ENCODE measurements around the gene PIGW.

Gene PIGW

DNA sequence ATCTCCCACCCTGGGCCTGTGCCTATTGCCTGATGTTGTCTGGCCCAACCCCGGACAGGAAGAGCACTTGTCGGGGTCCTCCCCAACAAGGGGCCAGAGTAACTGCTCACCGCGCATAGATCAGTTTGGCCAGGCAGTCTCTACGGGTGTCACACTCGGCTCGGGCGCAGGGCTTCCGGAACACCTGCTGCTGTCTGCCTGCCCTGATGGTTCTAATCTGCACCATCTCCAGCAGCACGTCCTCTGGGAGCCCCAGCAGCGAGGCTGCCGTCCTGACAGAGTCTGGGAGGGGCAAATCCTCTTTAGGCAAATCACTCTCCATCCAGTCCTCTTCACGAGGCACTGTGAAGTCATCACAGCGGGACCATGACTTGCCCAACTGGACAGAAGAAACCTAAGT, 24.2 kb upstream of the PIGW start:
- H3K27ac ChIP-seq (ENCODE audit: low read length) = no peak overlapping the region
- H3K36me3 ChIP-seq (ENCODE audit: control insufficient read depth in 1 of 2, insufficient read depth in 2 of 2, low read length in 2 of 2) = peaks cover 11 to 23% of the 10 kb centered on the region in 2 donors
- H3K27me3 ChIP-seq (ENCODE audit: low read depth, low read length) = no peaks in the 10 kb centered on the region
- no peak overlapping the region for H3K4me3 ChIP-seq (ENCODE audit: low read depth in 1 of 2, low read length in 2 of 2)
- no peaks in the 10 kb centered on the region for H3K9me3 ChIP-seq (ENCODE audit: control insufficient read depth in 1 of 2, low read length in 2 of 2)
- no peaks in the 10 kb centered on the region for H3K4me1 ChIP-seq (ENCODE audit: control insufficient read depth in 1 of 2, insufficient read depth in 2 of 2, low read length in 2 of 2)

DNA sequence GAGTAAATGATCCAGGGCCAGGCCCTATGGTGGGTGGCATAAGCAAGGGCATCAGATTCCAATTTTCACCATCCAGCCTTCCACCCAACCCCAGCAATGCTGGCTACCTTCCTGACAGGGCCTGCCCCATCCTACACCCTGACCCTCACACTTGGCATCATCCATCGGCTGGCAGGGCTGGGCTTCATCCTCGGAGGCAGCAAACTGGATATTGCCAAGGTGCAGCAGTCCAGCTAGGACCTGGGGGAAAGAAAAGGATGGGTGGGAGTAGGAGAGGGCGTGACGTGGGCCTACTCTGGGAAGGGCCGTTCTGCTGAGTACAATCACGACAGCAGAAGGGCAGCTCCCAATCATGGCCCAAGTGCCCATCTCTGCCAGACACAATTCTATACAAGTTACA, 23.6 kb upstream of the PIGW start:
- Histone ChIP-seq H3K4me1 (ENCODE audit: control insufficient read depth in 1 of 2, insufficient read depth in 2 of 2, low read length in 2 of 2) (no peaks in the 10 kb centered on the region), H3K27ac (ENCODE audit: low read length) (no peak overlapping the region), H3K9me3 (ENCODE audit: control insufficient read depth in 1 of 2, low read length in 2 of 2) (no peaks in the 10 kb centered on the region), H3K27me3 (ENCODE audit: low read depth, low read length) (no peaks in the 10 kb centered on the region), H3K36me3 (ENCODE audit: control insufficient read depth in 1 of 2, insufficient read depth in 2 of 2, low read length in 2 of 2) (peaks cover 11 to 25% of the 10 kb centered on the region in 2 donors), H3K4me3 (ENCODE audit: low read depth in 1 of 2, low read length in 2 of 2) (no peak overlapping the region)

- Histone ChIP-seq H3K27ac (ENCODE audit: low read length) (no peak overlapping the region), H3K4me3 (ENCODE audit: low read depth in 1 of 2, low read length in 2 of 2) (no peak overlapping the region), H3K36me3 (ENCODE audit: control insufficient read depth in 1 of 2, insufficient read depth in 2 of 2, low read length in 2 of 2) (peaks cover 11 to 14% of the 10 kb centered on the region in 2 donors), H3K9me3 (ENCODE audit: control insufficient read depth in 1 of 2, low read length in 2 of 2) (no peaks in the 10 kb centered on the region), H3K4me1 (ENCODE audit: control insufficient read depth in 1 of 2, insufficient read depth in 2 of 2, low read length in 2 of 2) (no peaks in the 10 kb centered on the region), H3K27me3 (ENCODE audit: low read depth, low read length) (no peaks in the 10 kb centered on the region)
Measured at GRCh38 chr17:36512641-36513040, 22.1 kb upstream of the PIGW start.

- Histone ChIP-seq H3K4me1 (ENCODE audit: control insufficient read depth in 1 of 2, insufficient read depth in 2 of 2, low read length in 2 of 2) (no peaks in the 10 kb centered on the region), H3K27ac (ENCODE audit: low read length) (no peak overlapping the region), H3K36me3 (ENCODE audit: control insufficient read depth in 1 of 2, insufficient read depth in 2 of 2, low read length in 2 of 2) (peaks cover 11 to 15% of the 10 kb centered on the region in 2 donors), H3K9me3 (ENCODE audit: control insufficient read depth in 1 of 2, low read length in 2 of 2) (no peaks in the 10 kb centered on the region), H3K27me3 (ENCODE audit: low read depth, low read length) (no peaks in the 10 kb centered on the region), H3K4me3 (ENCODE audit: low read depth in 1 of 2, low read length in 2 of 2) (no peak overlapping the region)
Measured at GRCh38 chr17:36514856-36515255, 19.9 kb upstream of the PIGW start.

DNA sequence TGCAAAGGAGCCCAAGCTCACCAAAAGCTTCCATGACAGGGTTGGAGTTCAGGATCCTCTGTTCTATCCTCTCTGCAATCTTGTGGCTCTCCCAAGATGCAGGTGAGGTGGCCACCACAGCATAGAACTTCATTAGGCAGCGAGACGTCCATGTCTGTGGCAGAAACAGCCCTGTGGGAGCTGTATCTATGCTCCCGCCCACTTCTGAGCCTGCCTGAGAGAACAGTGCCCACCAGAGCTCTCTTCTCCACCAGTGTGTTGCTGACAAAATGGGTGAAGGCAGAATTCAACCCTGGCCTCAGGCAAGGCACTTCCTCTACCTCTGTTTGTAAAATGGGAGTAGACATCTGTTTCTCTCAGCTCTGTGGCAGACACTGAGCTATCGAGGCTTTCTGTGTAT, 18.9 kb upstream of the PIGW start:
- H3K9me3 ChIP-seq (ENCODE audit: control insufficient read depth in 1 of 2, low read length in 2 of 2) = no peaks in the 10 kb centered on the region
- no peaks in the 10 kb centered on the region for H3K27me3 ChIP-seq (ENCODE audit: low read depth, low read length)
- peaks cover 11 to 15% of the 10 kb centered on the region in 2 donors for H3K36me3 ChIP-seq (ENCODE audit: control insufficient read depth in 1 of 2, insufficient read depth in 2 of 2, low read length in 2 of 2)
- no peaks in the 10 kb centered on the region for H3K4me1 ChIP-seq (ENCODE audit: control insufficient read depth in 1 of 2, insufficient read depth in 2 of 2, low read length in 2 of 2)
- H3K4me3 ChIP-seq (ENCODE audit: low read depth in 1 of 2, low read length in 2 of 2) = no peak overlapping the region
- H3K27ac ChIP-seq (ENCODE audit: low read length) = no peak overlapping the region

GRCh38 chr17:36523113-36523512, 11.7 kb upstream of the PIGW start:
- no peak overlapping the region for H3K27ac ChIP-seq (ENCODE audit: low read length)
- H3K27me3 ChIP-seq (ENCODE audit: low read depth, low read length) = no peaks in the 10 kb centered on the region
- H3K36me3 ChIP-seq (ENCODE audit: control insufficient read depth in 1 of 2, insufficient read depth in 2 of 2, low read length in 2 of 2) = peaks cover 34 to 45% of the 10 kb centered on the region in 2 donors
- no peaks in the 10 kb centered on the region for H3K9me3 ChIP-seq (ENCODE audit: control insufficient read depth in 1 of 2, low read length in 2 of 2)
- H3K4me1 ChIP-seq (ENCODE audit: control insufficient read depth in 1 of 2, insufficient read depth in 2 of 2, low read length in 2 of 2) = no peaks in the 10 kb centered on the region
- no peak overlapping the region for H3K4me3 ChIP-seq (ENCODE audit: low read depth in 1 of 2, low read length in 2 of 2)

DNA sequence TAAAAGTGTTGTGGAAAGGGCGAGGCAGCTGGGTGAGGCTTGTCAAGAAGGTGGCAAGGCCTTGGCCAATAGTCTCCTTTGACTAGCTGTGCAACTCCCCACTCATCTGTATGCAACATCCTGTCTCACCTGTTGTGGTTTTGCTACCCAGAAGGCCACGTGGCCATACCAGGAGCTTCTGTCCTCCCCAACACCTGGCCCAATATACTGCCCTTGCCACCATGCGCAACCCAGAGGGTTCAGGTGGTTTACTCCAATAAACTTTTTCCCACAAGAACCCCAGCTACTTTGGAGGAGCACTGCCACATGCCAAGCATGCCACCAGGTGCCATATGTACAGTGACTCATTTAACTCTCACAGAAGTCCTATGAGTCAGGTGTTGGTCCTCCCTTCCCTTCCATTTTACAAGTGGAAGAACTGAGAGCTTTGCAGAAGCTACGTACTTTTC, 10.3 kb upstream of the PIGW start:
- Histone ChIP-seq H3K27me3 (ENCODE audit: low read depth, low read length) (no peaks in the 10 kb centered on the region), H3K27ac (ENCODE audit: low read length) (no peak overlapping the region), H3K4me1 (ENCODE audit: control insufficient read depth in 1 of 2, insufficient read depth in 2 of 2, low read length in 2 of 2) (no peaks in the 10 kb centered on the region), H3K4me3 (ENCODE audit: low read depth in 1 of 2, low read length in 2 of 2) (no peak overlapping the region), H3K9me3 (ENCODE audit: control insufficient read depth in 1 of 2, low read length in 2 of 2) (no peaks in the 10 kb centered on the region), H3K36me3 (ENCODE audit: control insufficient read depth in 1 of 2, insufficient read depth in 2 of 2, low read length in 2 of 2) (peaks cover 44 to 49% of the 10 kb centered on the region in 2 donors)

DNA sequence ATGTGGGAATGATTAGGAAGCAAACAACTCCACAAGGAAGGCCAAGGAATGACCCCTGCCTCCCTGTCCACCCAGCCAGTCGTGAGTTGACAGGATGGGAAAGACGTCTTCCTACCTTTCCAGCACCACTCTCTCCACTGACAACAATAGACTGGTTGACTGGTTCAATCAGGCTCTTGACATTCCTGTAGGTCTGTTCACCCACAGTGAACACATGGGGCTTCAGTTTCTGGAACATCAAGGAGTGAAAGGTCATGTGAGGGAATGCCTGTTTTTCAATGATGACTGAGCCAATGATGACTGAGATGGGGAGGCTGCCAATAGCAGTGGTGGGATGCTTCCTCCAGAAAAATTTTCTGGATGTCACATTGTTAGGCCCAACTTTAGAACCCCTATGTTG, 9.7 kb upstream of the PIGW start:
- Histone ChIP-seq H3K27me3 (ENCODE audit: low read depth, low read length) (no peaks in the 10 kb centered on the region), H3K36me3 (ENCODE audit: control insufficient read depth in 1 of 2, insufficient read depth in 2 of 2, low read length in 2 of 2) (peaks cover 47 to 50% of the 10 kb centered on the region in 2 donors), H3K4me3 (ENCODE audit: low read depth in 1 of 2, low read length in 2 of 2) (no peak overlapping the region), H3K9me3 (ENCODE audit: control insufficient read depth in 1 of 2, low read length in 2 of 2) (no peaks in the 10 kb centered on the region), H3K27ac (ENCODE audit: low read length) (no peak overlapping the region), H3K4me1 (ENCODE audit: control insufficient read depth in 1 of 2, insufficient read depth in 2 of 2, low read length in 2 of 2) (no peaks in the 10 kb centered on the region)

- H3K27ac ChIP-seq (ENCODE audit: low read length) = no peak overlapping the region
- no peaks in the 10 kb centered on the region for H3K4me1 ChIP-seq (ENCODE audit: control insufficient read depth in 1 of 2, insufficient read depth in 2 of 2, low read length in 2 of 2)
- H3K36me3 ChIP-seq (ENCODE audit: control insufficient read depth in 1 of 2, insufficient read depth in 2 of 2, low read length in 2 of 2) = peaks cover 47 to 50% of the 10 kb centered on the region in 2 donors
- no peak overlapping the region for H3K4me3 ChIP-seq (ENCODE audit: low read depth in 1 of 2, low read length in 2 of 2)
- no peaks in the 10 kb centered on the region for H3K9me3 ChIP-seq (ENCODE audit: control insufficient read depth in 1 of 2, low read length in 2 of 2)
- no peaks in the 10 kb centered on the region for H3K27me3 ChIP-seq (ENCODE audit: low read depth, low read length)
Measured at GRCh38 chr17:36525888-36526287, 8.9 kb upstream of the PIGW start.

GRCh38 chr17:36527621-36528250, 7.1 kb upstream of the PIGW start:
- H3K4me3 ChIP-seq (ENCODE audit: low read depth in 1 of 2, low read length in 2 of 2) = no peak overlapping the region
- no peaks in the 10 kb centered on the region for H3K27me3 ChIP-seq (ENCODE audit: low read depth, low read length)
- no peaks in the 10 kb centered on the region for H3K9me3 ChIP-seq (ENCODE audit: control insufficient read depth in 1 of 2, low read length in 2 of 2)
- H3K36me3 ChIP-seq (ENCODE audit: control insufficient read depth in 1 of 2, insufficient read depth in 2 of 2, low read length in 2 of 2) = peaks cover 54 to 60% of the 10 kb centered on the region in 2 donors
- no peaks in the 10 kb centered on the region for H3K4me1 ChIP-seq (ENCODE audit: control insufficient read depth in 1 of 2, insufficient read depth in 2 of 2, low read length in 2 of 2)
- no peak overlapping the region for H3K27ac ChIP-seq (ENCODE audit: low read length)

DNA sequence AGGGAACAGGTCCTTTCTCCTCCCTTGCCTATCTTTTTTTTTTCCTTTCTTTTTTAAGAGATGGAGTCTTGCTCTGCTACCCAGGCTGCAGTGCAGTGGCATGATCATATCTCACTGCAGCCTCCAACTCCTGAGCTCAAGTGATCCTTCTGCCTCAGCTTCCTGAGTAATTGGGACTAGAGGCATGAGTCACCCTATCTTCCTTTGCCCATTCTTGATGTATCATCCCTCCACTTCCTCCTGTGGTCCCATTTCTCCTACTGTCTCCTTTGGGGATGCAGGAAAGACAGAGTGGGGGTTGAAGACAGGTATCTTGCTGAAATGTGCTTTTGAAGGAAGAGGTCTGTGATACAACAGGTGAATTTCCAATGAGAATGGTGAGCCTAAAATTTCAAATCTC, 5.7 kb upstream of the PIGW start:
- peaks cover 58 to 60% of the 10 kb centered on the region in 2 donors for H3K36me3 ChIP-seq (ENCODE audit: control insufficient read depth in 1 of 2, insufficient read depth in 2 of 2, low read length in 2 of 2)
- H3K4me1 ChIP-seq (ENCODE audit: control insufficient read depth in 1 of 2, insufficient read depth in 2 of 2, low read length in 2 of 2) = peaks cover 0 to 6% of the 10 kb centered on the region in 2 donors
- no peaks in the 10 kb centered on the region for H3K27me3 ChIP-seq (ENCODE audit: low read depth, low read length)
- H3K4me3 ChIP-seq (ENCODE audit: low read depth in 1 of 2, low read length in 2 of 2) = no peak overlapping the region
- H3K9me3 ChIP-seq (ENCODE audit: control insufficient read depth in 1 of 2, low read length in 2 of 2) = no peaks in the 10 kb centered on the region
- H3K27ac ChIP-seq (ENCODE audit: low read length) = no peak overlapping the region

DNA sequence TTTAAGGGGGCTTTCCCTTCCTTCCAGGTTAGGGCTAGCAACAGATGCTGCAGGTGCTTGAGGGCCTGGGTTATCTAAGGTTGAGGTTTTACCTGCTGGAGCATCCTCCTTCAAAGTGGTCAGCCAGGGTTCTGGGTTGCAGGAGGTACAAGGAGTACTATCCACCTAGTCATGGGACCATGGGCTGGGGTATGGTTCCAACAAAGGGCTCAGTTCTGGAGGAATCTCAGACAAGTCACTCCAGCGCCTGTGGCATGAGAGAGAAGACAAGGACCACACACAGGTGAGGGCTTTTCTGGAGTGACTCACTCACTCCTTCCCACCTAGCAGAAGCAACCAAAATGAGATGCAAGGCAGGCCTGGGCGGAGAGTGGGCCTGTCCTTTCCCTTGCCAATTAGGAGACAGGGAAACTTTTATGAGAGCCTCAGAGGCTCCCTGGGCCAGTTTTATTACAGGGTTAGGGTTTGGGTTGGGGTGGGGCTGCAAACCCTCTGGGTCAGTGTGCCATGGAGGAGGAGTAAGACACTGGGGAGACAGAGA, 2.3 kb upstream of the PIGW start:
- Histone ChIP-seq H3K36me3 (ENCODE audit: control insufficient read depth in 1 of 2, insufficient read depth in 2 of 2, low read length in 2 of 2) (peaks cover 33% of the 10 kb centered on the region in 2 donors), H3K27me3 (ENCODE audit: low read depth, low read length) (no peaks in the 10 kb centered on the region), H3K4me3 (ENCODE audit: low read depth in 1 of 2, low read length in 2 of 2) (no peak overlapping the region), H3K4me1 (ENCODE audit: control insufficient read depth in 1 of 2, insufficient read depth in 2 of 2, low read length in 2 of 2) (peaks cover 0 to 6% of the 10 kb centered on the region in 2 donors), H3K9me3 (ENCODE audit: control insufficient read depth in 1 of 2, low read length in 2 of 2) (no peaks in the 10 kb centered on the region), H3K27ac (ENCODE audit: low read length) (no peak overlapping the region)
